HepG2 (cell line): ENCODE data around the gene ZDHHC18. TPM values are rescaled to one million over a fixed set of nuclear protein-coding genes. Genes with fewer than 3 reads are reported as not detected.

Experiments
- ARNTL ChIP-seq: sonication (generic); formaldehyde crosslinking; IDR thresholded peaks from 2 replicates; pipeline ENCODE4 v1.4.0; 2020; ENCODE audit warnings: mild to moderate bottlenecking, missing genetic modification reagents
- ATF2 ChIP-seq: sonication (generic); formaldehyde crosslinking; IDR thresholded peaks from 2 replicates; pipeline ENCODE4 v1.4.0; 2020; ENCODE audit warnings: missing genetic modification reagents
- ERF ChIP-seq: IDR thresholded peaks from 2 replicates; pipeline ENCODE4 v1.6.1; 2018; ENCODE audit warnings: missing biosample characterization, missing genetic modification reagents
- FOSL2 ChIP-seq: sonication (generic); formaldehyde crosslinking; IDR thresholded peaks from 2 replicates; pipeline ENCODE4 v1.4.0; 2020; ENCODE audit warnings: missing genetic modification reagents
- GATA4 ChIP-seq: sonication (generic); IDR thresholded peaks from 2 replicates; pipeline ENCODE4 v1.6.1; 2016; ENCODE audit warnings: antibody characterized with exemption, low read depth, borderline replicate concordance
- KAT8 ChIP-seq: IDR thresholded peaks from 2 replicates; pipeline ENCODE4 v1.6.1; 2016; ENCODE audit warnings: missing genetic modification reagents, missing compliant biosample characterization
- LCORL ChIP-seq, 2 experiments: fragments of 450-650 bp in 1 of 2; sonication (generic) in 1 of 2; formaldehyde crosslinking in 1 of 2; IDR thresholded peaks; 2 replicates each; pipeline versions ENCODE4 v1.5.0 to v1.6.1; 2017 to 2020; ENCODE audit warnings: antibody characterized with exemption in 1 of 2, missing genetic modification reagents in 1 of 2
- MXD4 ChIP-seq: IDR thresholded peaks from 2 replicates; pipeline ENCODE4 v1.6.1; 2016; ENCODE audit warnings: mild to moderate bottlenecking, missing biosample characterization, missing genetic modification reagents
- NR2F6 ChIP-seq, 2 experiments: IDR thresholded peaks; 2 replicates each; pipeline ENCODE4 v1.6.1; 2016; ENCODE audit warnings: antibody characterized with exemption in 1 of 2, mild to moderate bottlenecking in 1 of 2
- PHF5A ChIP-seq: IDR thresholded peaks from one replicate; pipeline ENCODE4 v1.6.1; 2018; ENCODE audit warnings: low read depth, missing genetic modification reagents; ENCODE audit not compliant: unreplicated experiment
- RAD51 ChIP-seq: fragments of 450-650 bp; IDR thresholded peaks from 2 replicates; pipeline ENCODE4 v1.6.1; 2016; ENCODE audit warnings: borderline replicate concordance
- RARA ChIP-seq: IDR thresholded peaks from 2 replicates; pipeline ENCODE4 v1.6.1; 2016; ENCODE audit warnings: missing genetic modification reagents, missing compliant biosample characterization
- RXRA ChIP-seq: sonication (generic); formaldehyde crosslinking; IDR thresholded peaks from 2 replicates; pipeline ENCODE4 v1.5.1; 2020; ENCODE audit warnings: missing genetic modification reagents
- RXRB ChIP-seq: IDR thresholded peaks from 2 replicates; pipeline ENCODE4 v1.6.1; 2016; ENCODE audit warnings: borderline replicate concordance, missing genetic modification reagents, missing compliant biosample characterization
- SP5 ChIP-seq: IDR thresholded peaks from 2 replicates; pipeline ENCODE4 v1.6.1; 2016; ENCODE audit warnings: low read depth, borderline replicate concordance
- SPEN ChIP-seq: sonication (generic); formaldehyde crosslinking; IDR thresholded peaks from 2 replicates; pipeline ENCODE4 v1.5.1; 2020; ENCODE audit warnings: low read depth, mild to moderate bottlenecking, missing genetic modification reagents
- THAP11 ChIP-seq: IDR thresholded peaks from 2 replicates; pipeline ENCODE4 v1.6.1; 2016; ENCODE audit warnings: missing biosample characterization, missing genetic modification reagents
- TSC22D2 ChIP-seq: sonication (generic); formaldehyde crosslinking; IDR thresholded peaks from 2 replicates; pipeline ENCODE4 v1.5.1; 2020; ENCODE audit warnings: missing genetic modification reagents, mild to moderate bottlenecking, borderline replicate concordance
- YEATS2 ChIP-seq: sonication (generic); formaldehyde crosslinking; IDR thresholded peaks from 2 replicates; pipeline ENCODE4 v1.4.0; 2020; ENCODE audit warnings: missing genetic modification reagents, borderline replicate concordance
- ZFX ChIP-seq: sonication (generic); formaldehyde crosslinking; IDR thresholded peaks from 2 replicates; pipeline ENCODE4 v1.4.0; 2020; ENCODE audit warnings: mild to moderate bottlenecking, low read depth, missing genetic modification reagents, moderate library complexity
- ZFY ChIP-seq: sonication (generic); formaldehyde crosslinking; IDR thresholded peaks from 2 replicates; pipeline ENCODE4 v1.4.0; 2020; ENCODE audit warnings: missing genetic modification reagents
- ZMYM4 ChIP-seq: sonication (generic); formaldehyde crosslinking; IDR thresholded peaks from 2 replicates; pipeline ENCODE4 v1.8.1; 2023; ENCODE audit warnings: mild to moderate bottlenecking, missing genetic modification reagents
- ZNF317 ChIP-seq: sonication (generic); formaldehyde crosslinking; IDR thresholded peaks from 2 replicates; pipeline ENCODE4 v1.5.0; 2020; ENCODE audit warnings: mild to moderate bottlenecking, missing genetic modification reagents
- ZNF431 ChIP-seq: sonication (generic); formaldehyde crosslinking; IDR thresholded peaks from 2 replicates; pipeline ENCODE4 v1.9.0; 2022; ENCODE audit warnings: missing genetic modification reagents, low read depth, mild to moderate bottlenecking, borderline replicate concordance
- ZNF441 ChIP-seq: sonication (generic); formaldehyde crosslinking; IDR thresholded peaks from 2 replicates; pipeline ENCODE4 v1.7.0; 2021; ENCODE audit warnings: missing genetic modification reagents, borderline replicate concordance
- ZNF460 ChIP-seq: sonication (generic); formaldehyde crosslinking; IDR thresholded peaks from 2 replicates; pipeline ENCODE4 v1.5.1; 2020; ENCODE audit warnings: missing genetic modification reagents, mild to moderate bottlenecking, borderline replicate concordance
- ZNF556 ChIP-seq: sonication (generic); formaldehyde crosslinking; IDR thresholded peaks from 2 replicates; pipeline ENCODE4 v1.4.0; 2020; ENCODE audit warnings: mild to moderate bottlenecking, missing genetic modification reagents, borderline replicate concordance
- ZNF562 ChIP-seq: sonication (generic); formaldehyde crosslinking; IDR thresholded peaks from 2 replicates; pipeline ENCODE4 v1.8.0; 2022; ENCODE audit warnings: missing genetic modification reagents, borderline replicate concordance
- ZNF709 ChIP-seq: sonication (generic); formaldehyde crosslinking; IDR thresholded peaks from 2 replicates; pipeline ENCODE4 v1.5.0; 2020; ENCODE audit warnings: mild to moderate bottlenecking, missing genetic modification reagents
- ZNF746 ChIP-seq: sonication (generic); formaldehyde crosslinking; IDR thresholded peaks from 2 replicates; pipeline ENCODE4 v1.8.0; 2022; ENCODE audit warnings: mild to moderate bottlenecking, missing genetic modification reagents
- polyA plus RNA-seq, 8 experiments: library from polyadenylated mRNA; depleted of rRNA in 3 of 8; stranded (reverse) in 7 of 8; unstranded in 1 of 8; fragments of >200 nt; fragmentation: Illumina TruSeq in 4 of 8; extraction: Trizol in 4 of 8; gene quantifications; 2 replicates each; pipeline versions ENCODE4 v1.2.1 to v1.2.3, GENCODE V29; 2011 to 2016; ENCODE audit warnings: low read depth in 4 of 8, missing spikeins in 1 of 8, mixed read lengths in 1 of 8; ENCODE audit not compliant: insufficient read depth in 1 of 8
- total RNA-seq, 5 experiments: library from RNA; depleted of rRNA; stranded (reverse); fragments of >200 nt; fragmentation: Illumina TruSeq; extraction: Trizol; gene quantifications; 2 replicates each; pipeline ENCODE4 v1.2.3, GENCODE V29; 2016; ENCODE audit warnings: low read depth in 1 of 5

ZDHHC18 gene
- total and polyA plus RNA-seq, 2 of the 13 experiments (the other 11 are each of a cell fraction or from before 2014, with no cell fraction given) = 13.2 to 35.3 TPM

- TF ChIP-seq ARNTL (CRISPR knock-in tag) (0 out of 2 replicates have a peak, but pooled peaks have one; percentile 13), FOSL2 (CRISPR knock-in tag) (peak; percentile 51), ZNF562 (CRISPR knock-in tag) (no peak), SPEN (CRISPR knock-in tag) (peak; percentile 71), ZNF441 (CRISPR knock-in tag) (no peak), ZNF556 (CRISPR knock-in tag) (peak; percentile 24; the same call in 1 of the 2 replicates), ERF (CRISPR knock-in tag) (peak; percentile 81; the same call in 1 of the 2 replicates), RXRA (peak; percentile 92), ZNF746 (CRISPR knock-in tag) (peak; percentile 68; the same call in 1 of the 2 replicates), ZNF460 (peak; percentile 63; the same call in 1 of the 2 replicates), ZFY (peak; percentile 90), TSC22D2 (CRISPR knock-in tag) (0 out of 2 replicates have a peak, but pooled peaks have one; percentile 34), RXRB (CRISPR knock-in tag) (peak; percentile 83), ZNF317 (CRISPR knock-in tag) (0 out of 2 replicates have a peak, but pooled peaks have one; percentile 31), SP5 (CRISPR knock-in tag) (peak; percentile 94), ZFX (CRISPR knock-in tag) (peak; percentile 92), ZMYM4 (CRISPR knock-in tag) (peak; percentile 67), ATF2 (CRISPR knock-in tag) (peak; percentile 42; the same call in 1 of the 2 replicates), RAD51 (no peak), NR2F6 (IDR thresholded peaks at IDR 0.05) (peak; percentile 64), NR2F6 (CRISPR knock-in tag; IDR thresholded peaks at IDR 0.05) (peak; percentile 93), MXD4 (CRISPR knock-in tag) (peak; percentile 59; the same call in 1 of the 2 replicates), GATA4 (no peak), ZNF431 (CRISPR knock-in tag) (peak; percentile 71; the same call in 1 of the 2 replicates), RARA (CRISPR knock-in tag) (peak; percentile 88), PHF5A (no peak), ZNF709 (CRISPR knock-in tag) (0 out of 2 replicates have a peak, but pooled peaks have one; percentile 48), LCORL (IDR thresholded peaks at IDR 0.05) (no peak), LCORL (CRISPR knock-in tag; IDR thresholded peaks at IDR 0.05) (peak; percentile 55; the same call in 1 of the 2 replicates), YEATS2 (CRISPR knock-in tag) (peak; percentile 71; the same call in 1 of the 2 replicates), KAT8 (CRISPR knock-in tag) (peak; percentile 52), THAP11 (CRISPR knock-in tag) (peak; percentile 33; the same call in 1 of the 2 replicates)
Measured at GRCh38 chr1:26838474-26839338, 12.2 kb downstream of the ZDHHC18 start (continued).
